Fibroblast of lung (primary cell): ENCODE measurements around the gene CRMP1.

Experiments used
- EZH2 ChIP-seq: IDR thresholded peaks from 2 replicates; pipeline ENCODE4 v1.5.1; 2012; ENCODE audit warnings: low read length, control low read depth, mild to moderate bottlenecking; ENCODE audit errors: missing control alignments
- TF ChIP-seq, protein P1 (sequence below), 2 donors: IDR thresholded peaks in 1 of 2; conservative IDR thresholded peaks in 1 of 2; 1 replicate in 1 of 2; 2 replicates in 1 of 2; pipeline ENCODE4 v1.5.1; 2011 to 2012; ENCODE audit warnings: low read length in 2 of 2, control low read depth in 1 of 2, inconsistent platforms in 1 of 2, low read depth in 1 of 2, mild to moderate bottlenecking in 1 of 2

DNA sequence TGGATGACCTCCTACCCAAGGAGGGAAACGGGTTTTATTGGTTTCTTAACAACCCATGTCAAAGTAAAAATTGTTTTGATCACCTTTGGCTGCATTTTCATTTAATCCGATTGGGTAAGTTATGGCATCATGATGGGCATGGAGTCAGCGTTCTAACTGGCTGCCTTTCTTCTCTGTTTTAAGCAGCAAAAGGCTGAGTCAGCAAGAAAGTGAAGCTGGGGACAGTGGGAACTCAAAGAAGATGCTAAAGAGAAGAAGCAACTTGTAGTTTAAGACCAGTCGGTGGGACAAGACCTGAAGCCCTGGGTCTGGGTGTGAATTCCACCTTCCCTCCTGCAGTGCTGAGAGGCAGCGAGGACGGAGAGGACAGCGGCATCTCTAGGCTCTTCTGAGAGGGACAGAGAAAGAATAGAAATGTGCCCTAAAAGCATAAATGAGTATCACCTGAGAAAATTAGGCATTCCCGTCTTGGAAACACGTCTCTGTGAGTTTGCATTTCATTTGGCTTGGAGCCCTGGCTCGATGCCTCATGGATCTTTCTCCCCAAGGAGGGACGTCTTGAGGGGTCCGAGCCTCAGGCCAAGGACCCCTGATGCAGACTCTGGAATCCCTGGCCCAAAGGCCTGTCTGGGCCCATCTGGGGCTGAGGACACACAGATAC is 82.0 kb downstream of the CRMP1 start:
- TF ChIP-seq, protein P1, sequence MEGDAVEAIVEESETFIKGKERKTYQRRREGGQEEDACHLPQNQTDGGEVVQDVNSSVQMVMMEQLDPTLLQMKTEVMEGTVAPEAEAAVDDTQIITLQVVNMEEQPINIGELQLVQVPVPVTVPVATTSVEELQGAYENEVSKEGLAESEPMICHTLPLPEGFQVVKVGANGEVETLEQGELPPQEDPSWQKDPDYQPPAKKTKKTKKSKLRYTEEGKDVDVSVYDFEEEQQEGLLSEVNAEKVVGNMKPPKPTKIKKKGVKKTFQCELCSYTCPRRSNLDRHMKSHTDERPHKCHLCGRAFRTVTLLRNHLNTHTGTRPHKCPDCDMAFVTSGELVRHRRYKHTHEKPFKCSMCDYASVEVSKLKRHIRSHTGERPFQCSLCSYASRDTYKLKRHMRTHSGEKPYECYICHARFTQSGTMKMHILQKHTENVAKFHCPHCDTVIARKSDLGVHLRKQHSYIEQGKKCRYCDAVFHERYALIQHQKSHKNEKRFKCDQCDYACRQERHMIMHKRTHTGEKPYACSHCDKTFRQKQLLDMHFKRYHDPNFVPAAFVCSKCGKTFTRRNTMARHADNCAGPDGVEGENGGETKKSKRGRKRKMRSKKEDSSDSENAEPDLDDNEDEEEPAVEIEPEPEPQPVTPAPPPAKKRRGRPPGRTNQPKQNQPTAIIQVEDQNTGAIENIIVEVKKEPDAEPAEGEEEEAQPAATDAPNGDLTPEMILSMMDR (conservative IDR thresholded peaks at IDR 0.05 in 1 of 2, IDR thresholded peaks at IDR 0.05 in 1 of 2; ENCODE audit: low read depth in 1 of 2, low read length in 2 of 2), result no peak
- TF ChIP-seq EZH2, result no peak
